GM18502 (cell line): ENCODE results near the gene SPRR2F.

Experiments
- ATAC-seq: cut with Tn5 transposase; IDR thresholded peaks from one replicate; pipeline ENCODE4 v1.9.1; 2021; ENCODE audit warnings: mild to moderate bottlenecking; ENCODE audit not compliant: unreplicated experiment, poor library complexity

Gene SPRR2F

DNA sequence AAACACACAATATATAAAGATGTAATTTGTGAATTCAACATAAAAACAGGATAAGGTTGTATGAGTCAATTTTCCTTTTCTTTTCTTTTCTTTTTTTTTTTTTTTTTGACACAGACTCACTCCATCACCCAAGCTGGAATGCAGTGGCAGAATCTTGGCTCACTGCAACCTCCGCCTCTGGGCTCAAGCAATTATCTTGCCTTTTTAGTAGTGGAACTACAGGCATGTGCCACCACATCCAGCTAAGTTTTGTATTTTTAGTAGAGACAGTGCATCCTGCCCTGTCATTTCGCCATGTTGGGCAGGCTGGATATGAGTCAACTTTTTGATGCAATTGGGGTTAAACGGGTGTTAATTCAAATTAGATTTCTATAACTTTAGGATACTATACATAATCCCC lies 31.6 kb downstream of the SPRR2F start:
- ATAC-seq: no peak

DNA sequence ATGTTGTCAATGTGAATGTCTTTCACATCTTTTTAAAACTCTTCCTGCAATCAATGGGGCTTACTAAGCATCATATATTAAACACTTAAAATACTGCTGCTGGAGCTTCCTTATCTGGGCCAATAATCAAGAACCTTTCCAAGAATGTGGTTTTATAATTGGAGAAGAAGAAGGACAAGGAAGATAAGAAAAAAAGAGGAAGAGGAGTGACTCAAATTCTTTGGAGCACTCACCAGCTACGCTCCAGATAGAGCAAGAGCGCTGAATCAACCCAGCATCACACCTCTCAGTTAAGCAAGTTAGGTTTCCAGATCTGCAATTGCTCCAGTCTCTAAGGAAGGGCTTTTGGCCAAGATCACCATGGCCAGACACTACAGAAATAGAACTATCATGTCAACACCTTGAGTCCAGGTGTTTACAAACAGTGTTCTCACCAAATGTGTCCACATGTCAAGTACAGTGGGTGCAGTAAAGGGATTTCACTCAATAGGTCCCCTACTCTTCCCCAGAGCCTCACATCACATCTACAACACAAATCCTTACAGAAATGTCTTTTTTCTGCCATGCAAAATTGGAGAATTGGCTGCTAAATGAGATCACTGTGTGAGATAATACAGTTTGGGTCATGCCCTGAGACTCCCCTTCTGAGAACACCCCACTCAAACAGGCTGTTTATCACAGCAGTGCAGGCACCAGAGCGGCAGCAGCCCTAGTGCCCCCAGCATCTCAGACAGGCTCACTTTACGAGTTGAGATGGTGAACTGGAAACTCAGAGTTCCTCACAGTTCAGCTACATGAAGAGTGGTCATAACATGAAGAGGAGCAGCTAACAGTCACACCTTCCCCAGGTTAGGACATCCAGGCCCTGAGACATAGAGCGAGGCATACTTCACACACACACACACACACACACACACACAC lies 40.2 kb downstream of the SPRR2F start:
- ATAC-seq: no peak

GRCh38 chr1:153071511-153071910 lies 41.8 kb downstream of the SPRR2F start, which contains the start of gene SPRR2B:
Gene SPRR2B (minus strand): TSS chr1:153071611. CDS start chr1:153070839, 772 bp downstream.
- ATAC-seq: no peak

DNA sequence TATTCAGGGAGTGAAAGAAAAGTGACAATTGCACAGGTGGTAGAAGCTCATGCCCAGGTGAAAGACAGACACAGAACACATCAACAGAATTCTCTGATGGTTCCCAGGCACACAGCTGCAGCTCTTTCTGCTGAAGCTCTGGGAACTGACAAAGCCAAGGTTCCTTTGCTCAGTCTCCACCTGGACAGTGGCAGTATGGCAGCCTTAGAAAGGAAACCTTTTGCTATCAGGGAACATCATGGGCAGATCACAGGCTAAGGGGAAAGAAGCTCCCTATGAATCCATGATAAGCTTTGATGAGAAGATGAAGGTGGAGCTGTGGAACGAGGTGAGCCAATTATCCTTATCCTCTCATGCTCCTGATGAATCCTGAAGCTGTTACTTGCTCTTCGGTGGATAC lies 43.1 kb downstream of the SPRR2F start:
- no peak for ATAC-seq
